Body of pancreas (tissue), 4 donors: ENCODE data around the gene COIL.

Experiments used
- CTCF ChIP-seq, 7 experiments: fragments of 450-650 bp in 4 of 7; fragments of 200-600 bp in 3 of 7; sonication (generic) in 3 of 7; IDR thresholded peaks; one replicate each; pipeline ENCODE4 v1.5.1; 2016 to 2019; ENCODE audit warnings: antibody characterized with exemption in 7 of 7
- POLR2A ChIP-seq, 3 donors: fragments of 450-650 bp; IDR thresholded peaks; one replicate each; pipeline ENCODE4 v1.6.1; 2016; ENCODE audit warnings: antibody characterized with exemption in 3 of 3, mild to moderate bottlenecking in 2 of 3

DNA sequence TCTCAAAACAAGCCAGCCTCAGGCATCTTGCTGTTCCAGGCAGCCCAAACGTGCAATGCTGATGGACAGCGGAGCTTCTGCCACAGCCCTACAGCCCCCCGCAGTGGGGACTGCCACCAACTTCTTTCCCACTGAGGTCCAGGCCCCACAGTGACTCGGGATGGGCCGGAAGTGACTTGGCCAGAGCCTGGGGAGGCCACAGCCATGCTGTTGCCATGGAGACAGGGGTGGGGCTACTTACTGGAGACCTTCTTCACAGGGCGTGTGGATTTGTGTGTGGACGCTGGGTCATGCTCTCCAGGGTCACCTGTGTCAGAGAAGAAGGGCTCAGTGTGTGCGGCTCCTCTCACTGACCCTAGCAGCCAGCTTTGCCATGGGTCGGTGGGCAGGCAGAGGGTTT is 62.0 kb downstream of the COIL start:
- no peak for TF ChIP-seq CTCF (IDR thresholded peaks at IDR 0.05)
- TF ChIP-seq POLR2A (IDR thresholded peaks at IDR 0.05) = no peak
